Astrocyte (in vitro differentiated cells and primary cell): ENCODE measurements around the gene PLCXD3. TPM values are rescaled to one million over a fixed set of nuclear protein-coding genes. Genes with fewer than 3 reads are reported as not detected.

Source experiments
- DNase-seq: peaks from one replicate; pipeline ENCODE4 v3.0.0-alpha.2; 2010; ENCODE audit warnings: low read depth
- FAIRE-seq: peaks from 2 replicates; lab custom pipeline; 2011; peaks lifted over from hg19 to GRCh38; lab: Jason Lieb, UNC
- H2AFZ ChIP-seq: 2 replicates; pipeline ENCODE4 v1.6.0; 2012; ENCODE audit warnings: low read depth, low read length, inconsistent platforms
- H3K27ac ChIP-seq: 2 replicates; pipeline ENCODE4 v1.5.1; 2011; ENCODE audit warnings: low read depth, low read length, inconsistent platforms
- H3K27me3 ChIP-seq: 2 replicates; pipeline ENCODE4 v1.6.0; 2011; ENCODE audit warnings: low read length, inconsistent platforms; ENCODE audit not compliant: insufficient read depth
- H3K36me3 ChIP-seq: 2 replicates; pipeline ENCODE4 v1.5.1; 2011; ENCODE audit warnings: low read length, inconsistent platforms; ENCODE audit not compliant: insufficient read depth
- H3K4me1 ChIP-seq: 2 replicates; pipeline ENCODE4 v1.5.1; 2011; ENCODE audit warnings: low read length, inconsistent platforms; ENCODE audit not compliant: insufficient read depth
- H3K4me2 ChIP-seq: 2 replicates; pipeline ENCODE4 v1.6.0; 2012; ENCODE audit warnings: low read length, inconsistent platforms
- H3K4me3 ChIP-seq: 2 replicates; pipeline ENCODE4 v1.5.1; 2011; ENCODE audit warnings: low read depth, mild to moderate bottlenecking, low read length, inconsistent platforms; ENCODE audit not compliant: insufficient read depth
- H3K79me2 ChIP-seq: 2 replicates; pipeline ENCODE4 v1.6.0; 2012; ENCODE audit warnings: mild to moderate bottlenecking, low read length, inconsistent platforms; ENCODE audit not compliant: insufficient read depth
- H3K9ac ChIP-seq: 2 replicates; pipeline ENCODE4 v1.6.0; 2012; ENCODE audit warnings: mild to moderate bottlenecking, low read length, inconsistent platforms
- H3K9me3 ChIP-seq: 2 replicates; pipeline ENCODE4 v1.5.1; 2012; ENCODE audit warnings: low read depth, mild to moderate bottlenecking, low read length, inconsistent platforms; ENCODE audit not compliant: insufficient read depth
- H4K20me1 ChIP-seq: 2 replicates; pipeline ENCODE4 v1.6.0; 2012; ENCODE audit warnings: low read length, inconsistent platforms; ENCODE audit not compliant: insufficient read depth
- H3K27ac Mint-ChIP-seq: one replicate; pipeline ENCODE4 v1.8.0; 2021; ENCODE audit warnings: mild to moderate bottlenecking, mixed read lengths; ENCODE audit not compliant: unreplicated experiment
- H3K27me3 Mint-ChIP-seq: one replicate; pipeline ENCODE4 v1.8.0; 2021; ENCODE audit warnings: low read depth, mixed read lengths; ENCODE audit not compliant: unreplicated experiment
- H3K36me3 Mint-ChIP-seq: one replicate; pipeline ENCODE4 v1.8.0; 2021; ENCODE audit warnings: low read depth, mixed read lengths; ENCODE audit not compliant: unreplicated experiment
- H3K4me1 Mint-ChIP-seq: one replicate; pipeline ENCODE4 v1.8.0; 2021; ENCODE audit warnings: low read depth, mixed read lengths; ENCODE audit not compliant: unreplicated experiment
- H3K4me3 Mint-ChIP-seq: one replicate; pipeline ENCODE4 v1.8.0; 2021; ENCODE audit warnings: mild to moderate bottlenecking, moderate library complexity, mixed read lengths; ENCODE audit not compliant: unreplicated experiment
- H3K9me3 Mint-ChIP-seq: one replicate; pipeline ENCODE4 v1.8.0; 2021; ENCODE audit warnings: mild to moderate bottlenecking, mixed read lengths; ENCODE audit not compliant: unreplicated experiment
- CTCF ChIP-seq: IDR thresholded peaks from 2 replicates; pipeline ENCODE4 v1.5.1; 2011; ENCODE audit warnings: low read depth, mild to moderate bottlenecking, inconsistent platforms, low read length, moderate library complexity; ENCODE audit not compliant: insufficient read depth
- EZH2 ChIP-seq: IDR thresholded peaks from 2 replicates; pipeline ENCODE4 v1.6.1; 2012; ENCODE audit warnings: mild to moderate bottlenecking, low read length, inconsistent platforms; ENCODE audit not compliant: insufficient read depth
- total RNA-seq: library from RNA; stranded (reverse); gene quantifications from 2 replicates; pipeline ENCODE4 v1.2.1, GENCODE V29; 2021

PLCXD3 gene
- total RNA-seq, 1 donor from 2014 or later, result 1.6 TPM

- Histone ChIP-seq H3K4me1 (no peaks in the 10 kb centered on the region), H3K4me2 (no peak overlapping the region), H3K9me3 (no peaks in the 10 kb centered on the region), H4K20me1 (no peaks in the 10 kb centered on the region), H3K27me3 (no peaks in the 10 kb centered on the region), H3K79me2 (no peaks in the 10 kb centered on the region), H3K4me3 (no peak overlapping the region), H3K36me3 (no peaks in the 10 kb centered on the region), H2AFZ (no peak overlapping the region), H3K9ac (no peak overlapping the region), H3K27ac (no peak overlapping the region)
- peak; percentile 82 for DNase-seq
- Mint-ChIP-seq H3K36me3 (no peaks in the 10 kb centered on the region), H3K9me3 (no peaks in the 10 kb centered on the region), H3K4me3 (no peak overlapping the region), H3K4me1 (peaks cover 6% of the 10 kb centered on the region), H3K27ac (no peak overlapping the region), H3K27me3 (no peaks in the 10 kb centered on the region)
- FAIRE-seq, result no peak
- no peak for TF ChIP-seq EZH2
- no peak for TF ChIP-seq CTCF
Observed at GRCh38 chr5:41371738-41372137, 138.7 kb downstream of the PLCXD3 start.

- Histone ChIP-seq H3K27ac (no peak overlapping the region), H2AFZ (no peak overlapping the region), H3K36me3 (no peaks in the 10 kb centered on the region), H4K20me1 (no peaks in the 10 kb centered on the region), H3K9me3 (no peaks in the 10 kb centered on the region), H3K79me2 (no peaks in the 10 kb centered on the region), H3K4me2 (no peak overlapping the region), H3K4me1 (no peaks in the 10 kb centered on the region), H3K4me3 (no peak overlapping the region), H3K9ac (no peak overlapping the region), H3K27me3 (no peaks in the 10 kb centered on the region)
- no peaks in the 10 kb centered on the region for H3K27me3 Mint-ChIP-seq
- no peaks in the 10 kb centered on the region for H3K9me3 Mint-ChIP-seq
- TF ChIP-seq CTCF (no peak), EZH2 (no peak)
- DNase-seq (no peak), FAIRE-seq (no peak)
- no peak overlapping the region for H3K4me3 Mint-ChIP-seq
- no peaks in the 10 kb centered on the region for H3K36me3 Mint-ChIP-seq
- peaks cover 6% of the 10 kb centered on the region for H3K4me1 Mint-ChIP-seq
- H3K27ac Mint-ChIP-seq, result no peak overlapping the region
Observed at GRCh38 chr5:41370482-41370881, 139.9 kb downstream of the PLCXD3 start.

GRCh38 chr5:41369799-41370198 is 140.6 kb downstream of the PLCXD3 start:
- Histone ChIP-seq H3K4me2 (no peak overlapping the region), H3K4me3 (no peak overlapping the region), H2AFZ (no peak overlapping the region), H3K4me1 (no peaks in the 10 kb centered on the region), H3K79me2 (no peaks in the 10 kb centered on the region), H3K9ac (no peak overlapping the region), H3K36me3 (no peaks in the 10 kb centered on the region), H4K20me1 (no peaks in the 10 kb centered on the region), H3K27me3 (no peaks in the 10 kb centered on the region), H3K9me3 (no peaks in the 10 kb centered on the region), H3K27ac (no peak overlapping the region)
- Mint-ChIP-seq H3K4me3 (no peak overlapping the region), H3K36me3 (no peaks in the 10 kb centered on the region), H3K4me1 (peaks cover 6% of the 10 kb centered on the region), H3K9me3 (no peaks in the 10 kb centered on the region), H3K27me3 (no peaks in the 10 kb centered on the region), H3K27ac (no peak overlapping the region)
- DNase-seq, result no peak
- TF ChIP-seq CTCF, result no peak
- no peak for TF ChIP-seq EZH2
- no peak for FAIRE-seq
